Esophagus muscularis mucosa (tissue), 4 donors: ENCODE data around the gene DNAH11. TPM values are rescaled to one million over a fixed set of nuclear protein-coding genes. Genes with fewer than 3 reads are reported as not detected.

Source experiments
- DNase-seq: peaks from one replicate; pipeline ENCODE4 v3.0.0-alpha.2; 2017; ENCODE audit errors: extremely low spot score
- H3K27ac ChIP-seq, 4 donors: fragments of 200-600 bp; sonication (generic); replicated peaks in 1 of 4; 1 replicate in 3 of 4; 2 replicates in 1 of 4; pipeline ENCODE4 v1.5.1; 2016 to 2019; ENCODE audit warnings: mild to moderate bottlenecking in 1 of 4
- H3K27me3 ChIP-seq, 4 donors: fragments of 200-600 bp; sonication (generic); one replicate each; pipeline versions ENCODE4 v1.5.1 to v1.6.0; 2016 to 2019
- H3K36me3 ChIP-seq, 4 donors: fragments of 200-600 bp; sonication (generic); one replicate each; pipeline ENCODE4 v1.5.1; 2016 to 2019
- H3K4me1 ChIP-seq, 4 donors: fragments of 200-600 bp; sonication (generic); one replicate each; pipeline ENCODE4 v1.5.1; 2016 to 2019
- H3K4me3 ChIP-seq, 4 donors: fragments of 200-600 bp; sonication (generic); 1 replicate in 2 of 4; 2 replicates in 2 of 4; pipeline ENCODE4 v1.5.1; 2016 to 2019; ENCODE audit warnings: mild to moderate bottlenecking in 4 of 4, moderate library complexity in 1 of 4
- H3K9me3 ChIP-seq, 4 donors: fragments of 200-600 bp; sonication (generic); 1 replicate in 3 of 4; 2 replicates in 1 of 4; pipeline ENCODE4 v1.5.1; 2016 to 2019
- EP300 ChIP-seq: sonication (generic); formaldehyde crosslinking; IDR thresholded peaks from one replicate; pipeline ENCODE4 v1.6.1; 2017; ENCODE audit warnings: antibody characterized with exemption
- POLR2A ChIP-seq: fragments of 450-650 bp; IDR thresholded peaks from one replicate; pipeline ENCODE4 v1.6.1; 2017; ENCODE audit warnings: antibody characterized with exemption, moderate library complexity, mild to moderate bottlenecking, low read depth
- POLR2AphosphoS5 ChIP-seq, 2 donors: sonication (generic); formaldehyde crosslinking; IDR thresholded peaks; one replicate each; pipeline ENCODE4 v1.6.1; 2017; ENCODE audit warnings: antibody characterized with exemption in 2 of 2
- WGBS: methylation state at CpG from one replicate; pipeline ENCODE4 v1.1.5; 2018; 5-methylcytosine and 5-hydroxymethylcytosine counted together
- intact Hi-C: fragments of 100-400 bp; cut with DNase I; formaldehyde crosslinking; loops from one replicate; pipeline ENCODE4 v1.15.1; 2023
- total RNA-seq, 4 donors: library from RNA; depleted of rRNA; stranded (reverse); fragments of >200 nt; gene quantifications; one replicate each; pipeline versions ENCODE4 v1.1.0 to v1.2.1, GENCODE V29; 2016
- TF ChIP-seq, protein P1 (sequence below), 3 experiments: fragments of 200-600 bp in 2 of 3; fragments of 450-650 bp in 1 of 3; sonication (generic) in 2 of 3; IDR thresholded peaks; one replicate each; pipeline ENCODE4 v1.5.1; 2017 to 2019; ENCODE audit warnings: antibody characterized with exemption in 3 of 3, mild to moderate bottlenecking in 2 of 3, moderate library complexity in 1 of 3

Gene DNAH11
- total RNA-seq, 4 donors from 2014 or later: 8.7 to 16.6 (median 13.1) TPM

DNA sequence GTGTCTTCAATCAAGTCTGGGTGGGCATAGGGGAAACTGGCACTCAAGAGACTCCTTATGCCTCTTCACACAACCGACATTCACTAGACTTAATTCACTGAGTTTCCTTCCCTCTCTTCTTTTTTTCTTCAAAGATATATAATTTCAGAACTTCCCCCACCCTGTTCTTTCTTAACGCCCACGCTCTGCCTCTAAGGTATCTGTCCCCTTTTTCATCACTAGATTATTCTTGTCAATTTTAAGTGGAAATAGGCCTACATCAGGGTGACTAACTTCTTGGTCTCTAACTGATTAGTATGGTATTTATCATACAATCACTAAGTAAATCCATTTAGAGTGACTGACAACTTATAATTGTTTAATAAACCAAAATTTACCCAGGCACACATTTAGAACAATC is 276.2 kb downstream of the DNAH11 start:
- Histone ChIP-seq H3K27ac (no peak overlapping the region), H3K36me3 (peaks cover 0 to 3% (median 0%) of the 10 kb centered on the region in 4 donors), H3K27me3 (no peaks in the 10 kb centered on the region), H3K9me3 (no peaks in the 10 kb centered on the region), H3K4me3 (no peak overlapping the region), H3K4me1 (no peaks in the 10 kb centered on the region)
- WGBS: 82% methylated on average over 3 of the region's 3 CpGs
- intact Hi-C loops: no loop called here
- DNase-seq: no peak
- TF ChIP-seq, protein P1, sequence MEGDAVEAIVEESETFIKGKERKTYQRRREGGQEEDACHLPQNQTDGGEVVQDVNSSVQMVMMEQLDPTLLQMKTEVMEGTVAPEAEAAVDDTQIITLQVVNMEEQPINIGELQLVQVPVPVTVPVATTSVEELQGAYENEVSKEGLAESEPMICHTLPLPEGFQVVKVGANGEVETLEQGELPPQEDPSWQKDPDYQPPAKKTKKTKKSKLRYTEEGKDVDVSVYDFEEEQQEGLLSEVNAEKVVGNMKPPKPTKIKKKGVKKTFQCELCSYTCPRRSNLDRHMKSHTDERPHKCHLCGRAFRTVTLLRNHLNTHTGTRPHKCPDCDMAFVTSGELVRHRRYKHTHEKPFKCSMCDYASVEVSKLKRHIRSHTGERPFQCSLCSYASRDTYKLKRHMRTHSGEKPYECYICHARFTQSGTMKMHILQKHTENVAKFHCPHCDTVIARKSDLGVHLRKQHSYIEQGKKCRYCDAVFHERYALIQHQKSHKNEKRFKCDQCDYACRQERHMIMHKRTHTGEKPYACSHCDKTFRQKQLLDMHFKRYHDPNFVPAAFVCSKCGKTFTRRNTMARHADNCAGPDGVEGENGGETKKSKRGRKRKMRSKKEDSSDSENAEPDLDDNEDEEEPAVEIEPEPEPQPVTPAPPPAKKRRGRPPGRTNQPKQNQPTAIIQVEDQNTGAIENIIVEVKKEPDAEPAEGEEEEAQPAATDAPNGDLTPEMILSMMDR (IDR thresholded peaks at IDR 0.05): no peak

DNA sequence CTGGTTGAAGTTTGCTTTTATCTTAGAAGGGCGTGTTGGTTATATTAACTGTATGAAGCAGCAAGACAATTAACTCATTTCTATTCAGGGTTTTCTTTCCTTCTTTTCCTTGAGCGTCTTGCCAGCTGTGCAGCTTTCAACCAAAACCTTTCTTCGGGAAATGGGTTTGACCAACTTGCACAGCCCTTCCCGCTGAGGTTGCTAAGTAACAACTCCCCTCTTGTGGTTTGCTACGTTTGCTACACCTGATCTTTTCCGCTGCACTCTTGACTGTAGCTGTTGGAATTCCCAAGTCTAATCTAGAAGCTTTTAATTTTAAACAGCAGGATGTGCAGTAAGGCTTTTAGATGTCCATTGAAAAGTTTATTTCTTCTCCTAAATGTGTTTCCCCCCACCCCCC is 286.0 kb downstream of the DNAH11 start:
- intact Hi-C loops: no loop called here
- Histone ChIP-seq H3K9me3 (no peaks in the 10 kb centered on the region), H3K4me3 (no peak overlapping the region), H3K36me3 (no peaks in the 10 kb centered on the region), H3K27ac (no peak overlapping the region), H3K27me3 (no peaks in the 10 kb centered on the region), H3K4me1 (no peaks in the 10 kb centered on the region)
- DNase-seq: no peak
- WGBS: 67% methylated on average over 6 of the region's 6 CpGs
- TF ChIP-seq POLR2AphosphoS5 (IDR thresholded peaks at IDR 0.05) (no peak), POLR2A (no peak), EP300 (no peak)
- TF ChIP-seq, protein P1 (IDR thresholded peaks at IDR 0.05): no peak

DNA sequence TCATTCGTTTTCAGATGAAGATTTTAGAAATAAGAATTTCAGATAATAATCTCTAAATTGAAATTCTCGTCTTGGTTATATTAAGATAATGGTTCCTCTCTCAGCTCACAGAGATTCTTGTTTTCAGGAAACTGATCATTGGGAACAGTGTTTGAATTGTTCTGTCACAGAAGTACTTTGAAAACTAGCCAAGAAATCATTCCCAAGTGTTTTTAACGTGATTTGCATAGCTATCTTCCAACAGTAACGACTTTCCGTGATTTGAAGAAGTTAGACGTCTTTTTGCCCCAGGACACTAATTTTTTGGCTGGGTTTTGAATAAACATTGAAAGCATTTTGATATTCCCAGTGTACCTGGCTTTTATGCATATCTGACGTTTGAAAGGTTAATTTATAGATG is 286.9 kb downstream of the DNAH11 start:
- DNase-seq: no peak
- H3K4me3 ChIP-seq: no peak overlapping the region
- TF ChIP-seq EP300 (no peak), POLR2AphosphoS5 (IDR thresholded peaks at IDR 0.05) (no peak), POLR2A (no peak)
- TF ChIP-seq, protein P1 (IDR thresholded peaks at IDR 0.05): no peak
- no peak overlapping the region for H3K27ac ChIP-seq
- 44% methylated on average over 7 of the region's 7 CpGs for WGBS
- no peaks in the 10 kb centered on the region for H3K9me3 ChIP-seq
- H3K4me1 ChIP-seq: no peaks in the 10 kb centered on the region
- H3K36me3 ChIP-seq: no peaks in the 10 kb centered on the region
- H3K27me3 ChIP-seq: no peaks in the 10 kb centered on the region
- intact Hi-C loops: no loop called here

DNA sequence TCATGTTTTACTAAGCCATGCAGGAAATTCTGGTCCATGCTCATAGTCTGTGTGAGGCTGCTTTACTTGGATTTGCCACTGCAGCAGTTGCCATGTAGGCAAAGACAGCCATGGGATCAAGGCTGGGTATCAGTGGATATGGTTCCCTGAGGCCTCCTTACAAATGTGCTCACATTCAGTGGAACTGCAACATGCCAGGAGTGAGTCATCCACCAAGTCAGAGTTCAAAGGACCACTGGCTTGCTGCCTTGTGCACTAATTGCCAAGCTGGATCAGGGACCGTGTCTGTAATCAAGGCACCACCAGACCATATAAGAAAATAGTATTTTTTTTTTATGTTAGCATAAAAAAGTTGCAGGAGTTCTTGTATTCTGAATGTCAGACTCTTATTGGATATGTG is 301.9 kb downstream of the DNAH11 start:
- WGBS: 58% methylated on average over 1 of the region's 1 CpG
- no peak overlapping the region for H3K27ac ChIP-seq
- H3K4me3 ChIP-seq: no peak overlapping the region
- DNase-seq: no peak
- H3K27me3 ChIP-seq: no peaks in the 10 kb centered on the region
- H3K4me1 ChIP-seq: no peaks in the 10 kb centered on the region
- intact Hi-C loops: no loop called here
- no peaks in the 10 kb centered on the region for H3K9me3 ChIP-seq
- H3K36me3 ChIP-seq: no peaks in the 10 kb centered on the region
- TF ChIP-seq EP300 (no peak), POLR2AphosphoS5 (IDR thresholded peaks at IDR 0.05) (no peak), POLR2A (no peak)
- TF ChIP-seq, protein P1 (IDR thresholded peaks at IDR 0.05): no peak

DNA sequence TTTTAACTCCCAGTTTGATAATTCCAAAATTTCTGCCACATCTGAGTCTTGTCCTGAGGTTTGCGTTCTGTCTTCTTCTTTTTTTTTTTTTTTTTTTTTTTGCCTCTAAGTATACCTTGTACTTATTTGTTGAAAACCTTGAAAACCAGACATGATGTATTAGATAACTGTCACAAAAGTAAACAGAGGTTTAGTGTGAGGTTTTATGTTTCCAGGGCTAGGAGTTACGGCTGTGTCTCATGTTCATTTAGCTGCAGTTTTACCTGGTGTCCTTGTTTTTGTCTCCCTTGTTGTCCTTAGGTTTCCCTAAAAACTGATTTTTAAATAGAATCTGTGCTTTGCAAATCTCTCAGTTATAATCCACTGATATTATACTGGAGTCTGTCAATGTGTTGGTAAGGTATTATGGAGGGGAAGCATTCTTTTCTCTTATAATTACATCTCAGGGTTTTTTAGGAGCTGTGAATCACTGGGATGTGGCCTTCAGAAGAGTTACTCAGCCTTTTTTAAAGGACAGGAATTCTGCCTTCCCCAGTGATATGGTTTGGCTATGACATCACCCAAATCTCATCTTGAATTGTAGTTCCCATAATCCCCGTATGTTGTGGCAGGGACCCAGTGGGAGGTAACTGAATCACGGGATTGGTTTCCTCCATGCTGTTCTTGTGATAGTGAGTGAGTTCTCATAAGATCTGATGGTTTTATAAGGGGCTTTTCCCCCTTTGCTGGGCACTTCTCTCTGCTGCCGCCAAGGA is 307.9 kb downstream of the DNAH11 start:
- Histone ChIP-seq H3K4me1 (no peaks in the 10 kb centered on the region), H3K27me3 (no peaks in the 10 kb centered on the region), H3K36me3 (no peaks in the 10 kb centered on the region), H3K27ac (no peak overlapping the region), H3K9me3 (no peaks in the 10 kb centered on the region), H3K4me3 (no peak overlapping the region)
- intact Hi-C loops: no loop called here
- no peak for DNase-seq
- TF ChIP-seq POLR2A (no peak), POLR2AphosphoS5 (IDR thresholded peaks at IDR 0.05) (no peak), EP300 (no peak)
- TF ChIP-seq, protein P1 (IDR thresholded peaks at IDR 0.05): no peak
- WGBS: 75% methylated on average over 5 of the region's 5 CpGs
